Loucy (cell line): ENCODE results near the gene FZD1.

Experiments used
- H2AFZ ChIP-seq: fragments of 200-600 bp; sonication (generic); 2 replicates; pipeline ENCODE4 v1.6.0; 2016; ENCODE audit warnings: antibody characterized with exemption, mild to moderate bottlenecking, low read length, moderate library complexity
- H3F3A ChIP-seq: fragments of 200-600 bp; 2 replicates; pipeline ENCODE4 v1.6.0; 2016; ENCODE audit warnings: antibody characterized with exemption, low read depth, mild to moderate bottlenecking
- H3K27me3 ChIP-seq: fragments of 200-600 bp; sonication (generic); 2 replicates; pipeline ENCODE4 v1.6.1; 2014; ENCODE audit warnings: low read length, mild to moderate bottlenecking; ENCODE audit not compliant: insufficient read depth, poor library complexity, severe bottlenecking
- H3K36me3 ChIP-seq: fragments of 200-600 bp; sonication (generic); 2 replicates; pipeline ENCODE4 v1.6.1; 2016; ENCODE audit warnings: low read length; ENCODE audit not compliant: insufficient read depth
- H3K4me1 ChIP-seq: fragments of 200-600 bp; sonication (generic); 2 replicates; pipeline ENCODE4 v1.5.1; 2014; ENCODE audit warnings: low read length, mild to moderate bottlenecking; ENCODE audit not compliant: insufficient read depth, poor library complexity, severe bottlenecking
- H3K4me2 ChIP-seq: fragments of 200-600 bp; sonication (generic); 2 replicates; pipeline ENCODE4 v1.6.0; 2014; ENCODE audit warnings: antibody characterized with exemption, low read length, low read depth, mild to moderate bottlenecking; ENCODE audit not compliant: poor library complexity, severe bottlenecking
- H3K4me3 ChIP-seq: fragments of 200-600 bp; sonication (generic); 2 replicates; pipeline ENCODE4 v1.5.1; 2014; ENCODE audit warnings: low read length, mild to moderate bottlenecking, mixed read lengths; ENCODE audit not compliant: poor library complexity, severe bottlenecking
- H3K79me2 ChIP-seq: fragments of 200-600 bp; sonication (generic); 2 replicates; pipeline ENCODE4 v1.6.1; 2014; ENCODE audit warnings: low read length; ENCODE audit not compliant: insufficient read depth
- H3K9ac ChIP-seq: fragments of 200-600 bp; sonication (generic); 2 replicates; pipeline ENCODE4 v1.6.0; 2014; ENCODE audit warnings: mild to moderate bottlenecking, low read depth, low read length, moderate library complexity; ENCODE audit not compliant: poor library complexity, severe bottlenecking
- H3K9me2 ChIP-seq: fragments of 200-600 bp; sonication (generic); replicated peaks from 2 replicates; pipeline ENCODE4 v1.6.1; 2016; ENCODE audit warnings: low read depth, low read length, mixed read lengths
- H3K9me3 ChIP-seq: fragments of 200-600 bp; sonication (generic); 2 replicates; pipeline ENCODE4 v1.6.1; 2014; ENCODE audit warnings: mild to moderate bottlenecking, antibody characterized with exemption, low read length, low read depth; ENCODE audit not compliant: insufficient read depth
- H4K20me1 ChIP-seq: fragments of 200-600 bp; sonication (generic); 2 replicates; pipeline ENCODE4 v1.6.0; 2014; ENCODE audit warnings: antibody characterized with exemption, low read length, mild to moderate bottlenecking; ENCODE audit not compliant: insufficient read depth, poor library complexity, severe bottlenecking
- EZH2phosphoT487 ChIP-seq: fragments of 200-600 bp; IDR thresholded peaks from 2 replicates; pipeline ENCODE4 v1.6.1; 2018; ENCODE audit warnings: antibody characterized with exemption, mild to moderate bottlenecking, moderate library complexity, borderline replicate concordance
- TF ChIP-seq, protein P1 (sequence below): fragments of 200-600 bp; sonication (generic); conservative IDR thresholded peaks from 2 replicates; pipeline ENCODE4 v1.5.1; 2014; ENCODE audit warnings: mild to moderate bottlenecking, antibody characterized with exemption, low read length

Gene FZD1

DNA sequence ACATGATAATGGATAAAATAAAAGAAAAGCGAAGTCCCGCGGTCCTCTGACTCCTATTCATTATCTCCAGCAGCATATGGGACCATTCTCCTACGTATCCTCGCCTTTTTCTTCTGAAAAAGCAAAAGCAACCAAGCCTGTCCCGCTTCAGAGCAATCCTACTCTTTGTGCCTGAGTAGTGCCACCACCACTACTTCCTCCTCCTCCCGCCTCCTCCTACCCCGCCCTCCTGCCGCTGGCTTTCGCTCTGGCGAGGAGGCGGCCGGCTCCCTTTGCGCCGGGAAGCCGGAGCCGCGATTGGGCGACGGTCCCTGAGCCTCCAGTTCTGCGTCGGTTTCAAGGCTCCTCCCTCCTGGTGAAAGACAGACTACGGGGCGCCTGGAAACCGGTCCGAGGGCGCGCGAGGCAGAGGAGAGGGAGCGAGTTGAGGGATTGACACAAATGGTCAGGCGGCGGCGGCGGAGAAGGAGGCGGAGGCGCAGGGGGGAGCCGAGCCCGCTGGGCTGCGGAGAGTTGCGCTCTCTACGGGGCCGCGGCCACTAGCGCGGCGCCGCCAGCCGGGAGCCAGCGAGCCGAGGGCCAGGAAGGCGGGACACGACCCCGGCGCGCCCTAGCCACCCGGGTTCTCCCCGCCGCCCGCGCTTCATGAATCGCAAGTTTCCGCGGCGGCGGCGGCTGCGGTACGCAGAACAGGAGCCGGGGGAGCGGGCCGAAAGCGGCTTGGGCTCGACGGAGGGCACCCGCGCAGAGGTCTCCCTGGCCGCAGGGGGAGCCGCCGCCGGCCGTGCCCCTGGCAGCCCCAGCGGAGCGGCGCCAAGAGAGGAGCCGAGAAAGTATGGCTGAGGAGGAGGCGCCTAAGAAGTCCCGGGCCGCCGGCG is at the start of gene FZD1:
FZD1 (plus strand) TSS at position 388 of the 878 bp plus-strand sequence; CDS start at position 836, 448 bp downstream.
- Histone ChIP-seq H2AFZ (peak within 1 kb of the TSS; percentile 96), H3K9me2 (no peaks in the 10 kb centered on the region), H3F3A (no peaks in the 10 kb centered on the region), H3K27me3 (peaks cover 18% of the 10 kb centered on the region), H3K4me3 (peak within 1 kb of the TSS; percentile 77), H4K20me1 (no peaks in the 10 kb centered on the region), H3K79me2 (no peaks in the 10 kb centered on the region), H3K4me2 (peak within 1 kb of the TSS; percentile 75), H3K9me3 (no peaks in the 10 kb centered on the region), H3K9ac (peak within 1 kb of the TSS; percentile 61), H3K4me1 (peaks cover 9% of the 10 kb centered on the region), H3K36me3 (no peaks in the 10 kb centered on the region)
- TF ChIP-seq, protein P1, sequence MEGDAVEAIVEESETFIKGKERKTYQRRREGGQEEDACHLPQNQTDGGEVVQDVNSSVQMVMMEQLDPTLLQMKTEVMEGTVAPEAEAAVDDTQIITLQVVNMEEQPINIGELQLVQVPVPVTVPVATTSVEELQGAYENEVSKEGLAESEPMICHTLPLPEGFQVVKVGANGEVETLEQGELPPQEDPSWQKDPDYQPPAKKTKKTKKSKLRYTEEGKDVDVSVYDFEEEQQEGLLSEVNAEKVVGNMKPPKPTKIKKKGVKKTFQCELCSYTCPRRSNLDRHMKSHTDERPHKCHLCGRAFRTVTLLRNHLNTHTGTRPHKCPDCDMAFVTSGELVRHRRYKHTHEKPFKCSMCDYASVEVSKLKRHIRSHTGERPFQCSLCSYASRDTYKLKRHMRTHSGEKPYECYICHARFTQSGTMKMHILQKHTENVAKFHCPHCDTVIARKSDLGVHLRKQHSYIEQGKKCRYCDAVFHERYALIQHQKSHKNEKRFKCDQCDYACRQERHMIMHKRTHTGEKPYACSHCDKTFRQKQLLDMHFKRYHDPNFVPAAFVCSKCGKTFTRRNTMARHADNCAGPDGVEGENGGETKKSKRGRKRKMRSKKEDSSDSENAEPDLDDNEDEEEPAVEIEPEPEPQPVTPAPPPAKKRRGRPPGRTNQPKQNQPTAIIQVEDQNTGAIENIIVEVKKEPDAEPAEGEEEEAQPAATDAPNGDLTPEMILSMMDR, result no peak
- TF ChIP-seq EZH2phosphoT487, result no peak

DNA sequence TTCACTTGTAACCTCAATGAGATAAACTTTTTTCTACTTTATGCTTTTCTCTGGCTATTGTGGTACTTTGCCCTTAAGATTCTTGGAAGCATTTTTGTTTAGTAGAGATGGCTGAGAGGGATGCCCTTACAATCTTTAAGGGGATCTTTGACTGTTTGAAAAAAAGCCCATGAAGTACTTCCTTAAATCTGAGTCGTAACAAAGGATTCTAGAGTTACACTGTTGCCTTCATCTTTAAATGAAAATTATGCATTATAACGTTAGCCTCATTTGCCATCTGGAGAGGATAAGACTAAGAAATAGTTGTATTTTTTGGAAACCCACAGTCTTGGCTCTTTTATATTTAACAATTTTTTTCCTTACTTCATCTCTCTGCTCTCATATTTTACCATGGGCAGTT is 37.8 kb upstream of the FZD1 start:
- H3F3A ChIP-seq, result no peaks in the 10 kb centered on the region
- TF ChIP-seq EZH2phosphoT487, result no peak
- TF ChIP-seq, protein P1, result no peak
- H3K9me2 ChIP-seq, result no peaks in the 10 kb centered on the region
- H3K9me3 ChIP-seq, result no peaks in the 10 kb centered on the region
- H3K79me2 ChIP-seq, result no peaks in the 10 kb centered on the region
- H3K4me1 ChIP-seq, result no peaks in the 10 kb centered on the region
- H3K9ac ChIP-seq, result no peak overlapping the region
- no peaks in the 10 kb centered on the region for H3K36me3 ChIP-seq
- H2AFZ ChIP-seq, result no peak overlapping the region
- H3K4me2 ChIP-seq, result no peak overlapping the region
- H3K4me3 ChIP-seq, result no peak overlapping the region
- no peaks in the 10 kb centered on the region for H3K27me3 ChIP-seq
- H4K20me1 ChIP-seq, result no peaks in the 10 kb centered on the region

DNA sequence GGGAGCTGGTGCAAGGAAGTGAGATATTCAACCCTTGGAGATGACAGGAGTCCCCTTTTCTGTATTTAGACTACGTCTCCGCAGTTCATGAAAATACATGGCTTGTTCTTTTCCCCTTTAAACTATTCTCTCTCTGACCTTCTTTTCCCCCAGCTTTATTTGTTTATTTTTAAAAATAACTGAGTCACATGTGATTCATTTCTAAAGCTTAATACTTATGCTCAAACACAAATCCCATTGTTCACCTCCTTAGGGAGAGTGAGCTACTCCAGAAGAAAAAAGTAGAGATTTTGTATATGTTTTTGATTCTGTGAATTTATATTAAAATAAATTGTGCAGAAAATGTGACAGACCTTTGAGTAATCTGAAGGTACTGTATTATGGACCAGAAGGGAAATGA is 35.9 kb upstream of the FZD1 start:
- H3K79me2 ChIP-seq, result no peaks in the 10 kb centered on the region
- H3F3A ChIP-seq, result no peaks in the 10 kb centered on the region
- H3K9ac ChIP-seq, result no peak overlapping the region
- TF ChIP-seq, protein P1, result no peak
- TF ChIP-seq EZH2phosphoT487, result no peak
- H2AFZ ChIP-seq, result no peak overlapping the region
- H3K9me3 ChIP-seq, result no peaks in the 10 kb centered on the region
- H3K27me3 ChIP-seq, result no peaks in the 10 kb centered on the region
- H3K9me2 ChIP-seq, result no peaks in the 10 kb centered on the region
- H3K4me3 ChIP-seq, result no peak overlapping the region
- no peaks in the 10 kb centered on the region for H4K20me1 ChIP-seq
- H3K36me3 ChIP-seq, result no peaks in the 10 kb centered on the region
- no peak overlapping the region for H3K4me2 ChIP-seq
- H3K4me1 ChIP-seq, result no peaks in the 10 kb centered on the region
